NCI-H510A (cell line): ENCODE measurements around the gene STAT3.
A peak's percentile ranks its signal among the peaks of the same experiment; 100 is the strongest.
"Not testable (repeated sequence)": the region's sequence is repeated elsewhere in the genome, so short reads cannot be mapped to it uniquely, and the experiment has no call there.

Experiments
- DNase-seq: peaks from one replicate; lab custom pipeline; 2025; lab: John Stamatoyannopoulos, UW

The STAT3 gene

GRCh38 chr17:42346481-42346880 lies 41.8 kb downstream of the STAT3 start:
- DNase-seq: no peak

- no peak for DNase-seq
Observed at GRCh38 chr17:42345396-42346073, 42.7 kb downstream of the STAT3 start.

GRCh38 chr17:42342242-42343008 lies 45.8 kb downstream of the STAT3 start:
- no peak for DNase-seq

- DNase-seq: no peak
Observed at GRCh38 chr17:42341568-42341967, 46.7 kb downstream of the STAT3 start.

- no peak for DNase-seq
Observed at GRCh38 chr17:42340691-42341127, 47.5 kb downstream of the STAT3 start.

GRCh38 chr17:42339221-42339620 lies 49.0 kb downstream of the STAT3 start:
- DNase-seq: no peak

- no peak for DNase-seq
Observed at GRCh38 chr17:42338427-42338985, 49.7 kb downstream of the STAT3 start.

- no peak for DNase-seq
Observed at GRCh38 chr17:42337442-42337841, 50.8 kb downstream of the STAT3 start.

- no peak for DNase-seq
Observed at GRCh38 chr17:42334677-42335076, 53.6 kb downstream of the STAT3 start.

- DNase-seq: no peak
Observed at GRCh38 chr17:42333053-42333452, 55.2 kb downstream of the STAT3 start.

- no peak for DNase-seq
Observed at GRCh38 chr17:42329025-42329976, 58.9 kb downstream of the STAT3 start.

- no peak for DNase-seq
Observed at GRCh38 chr17:42325026-42325425, 63.2 kb downstream of the STAT3 start.

- DNase-seq: no peak
Observed at GRCh38 chr17:42323268-42323773, 64.9 kb downstream of the STAT3 start.

GRCh38 chr17:42322382-42323267 lies 65.6 kb downstream of the STAT3 start:
- DNase-seq: peak; percentile 77

- no peak for DNase-seq
Observed at GRCh38 chr17:42321555-42321954, 66.7 kb downstream of the STAT3 start.

GRCh38 chr17:42317967-42318366 lies 70.3 kb downstream of the STAT3 start:
- DNase-seq: not testable (repeated sequence)

- no peak for DNase-seq
Observed at GRCh38 chr17:42317266-42317845, 70.9 kb downstream of the STAT3 start.

- no peak for DNase-seq
Observed at GRCh38 chr17:42316755-42317154, 71.5 kb downstream of the STAT3 start.

- DNase-seq: no peak
Observed at GRCh38 chr17:42315402-42316156, 72.7 kb downstream of the STAT3 start.
